GM19023 (cell line): ENCODE results near the gene SF3B6.
"Not testable (repeated sequence)": the region's sequence is repeated elsewhere in the genome, so short reads cannot be mapped to it uniquely, and the experiment has no call there.

ENCODE experiments used
- ATAC-seq: cut with Tn5 transposase; IDR thresholded peaks from one replicate; pipeline ENCODE4 v1.9.1; 2021; ENCODE audit warnings: mild to moderate bottlenecking, moderate library complexity; ENCODE audit not compliant: unreplicated experiment

Gene SF3B6

GRCh38 chr2:24075915-24076848, at the start of gene SF3B6:
Gene SF3B6 (minus strand): TSS chr2:24076326. CDS start chr2:24076229, 97 bp downstream.
- peak; percentile 94 for ATAC-seq

- peak; percentile 4 for ATAC-seq
Measured at GRCh38 chr2:24123922-24124580, 47.9 kb upstream of the SF3B6 start.

- ATAC-seq = peak; percentile 90
Measured at GRCh38 chr2:24123195-24123921, 47.2 kb upstream of the SF3B6 start, which contains the start of the genes FAM228B and PFN4. Gene FAM228B (plus strand): TSS chr2:24123469. CDS start chr2:24124362, 893 bp downstream. Gene PFN4 (minus strand): TSS chr2:24123334. CDS start chr2:24122535, 799 bp downstream.

- no peak for ATAC-seq
Measured at GRCh38 chr2:24122366-24123194, 46.5 kb upstream of the SF3B6 start.

GRCh38 chr2:24121469-24121868, 45.3 kb upstream of the SF3B6 start:
- no peak for ATAC-seq

- no peak for ATAC-seq
Measured at GRCh38 chr2:24121066-24121465, 44.9 kb upstream of the SF3B6 start.

GRCh38 chr2:24117902-24118301, 41.8 kb upstream of the SF3B6 start:
- no peak for ATAC-seq

- no peak for ATAC-seq
Measured at GRCh38 chr2:24115057-24115456, 38.9 kb upstream of the SF3B6 start.

GRCh38 chr2:24111407-24111901, 35.3 kb upstream of the SF3B6 start:
- no peak for ATAC-seq

GRCh38 chr2:24110660-24111303, 34.7 kb upstream of the SF3B6 start:
- ATAC-seq = no peak

- ATAC-seq = not testable (repeated sequence)
Measured at GRCh38 chr2:24109431-24109830, 33.3 kb upstream of the SF3B6 start.

GRCh38 chr2:24107336-24107735, 31.2 kb upstream of the SF3B6 start:
- ATAC-seq = no peak

- no peak for ATAC-seq
Measured at GRCh38 chr2:24106786-24107185, 30.7 kb upstream of the SF3B6 start.

GRCh38 chr2:24105816-24106215, 29.7 kb upstream of the SF3B6 start:
- ATAC-seq = no peak

GRCh38 chr2:24104906-24105305, 28.8 kb upstream of the SF3B6 start:
- ATAC-seq = no peak

- no peak for ATAC-seq
Measured at GRCh38 chr2:24104110-24104650, 28.1 kb upstream of the SF3B6 start.

GRCh38 chr2:24102677-24103076, 26.6 kb upstream of the SF3B6 start:
- ATAC-seq = no peak

- no peak for ATAC-seq
Measured at GRCh38 chr2:24101992-24102391, 25.9 kb upstream of the SF3B6 start.

- not testable (repeated sequence) for ATAC-seq
Measured at GRCh38 chr2:24100732-24101131, 24.6 kb upstream of the SF3B6 start.
